Body of pancreas (tissue), 4 donors: Measurements from ENCODE around the gene PTGES. TPM values are rescaled to one million over a fixed set of nuclear protein-coding genes. Genes with fewer than 3 reads are reported as not detected.

ENCODE experiments used
- ATAC-seq: fragments of 150-250 bp; one replicate; pipeline ENCODE4 v1.9.1; 2016
- DNase-seq, 4 donors: peaks; one replicate each; pipeline ENCODE4 v3.0.0-alpha.2; 2019
- H3K27ac ChIP-seq, 4 donors: fragments of 200-600 bp; sonication (generic); 1 replicate in 3 of 4; 2 replicates in 1 of 4; pipeline versions ENCODE4 v1.5.1 to v1.6.1; 2016 to 2019; ENCODE audit warnings: mild to moderate bottlenecking in 1 of 4, mixed read lengths in 1 of 4, moderate library complexity in 1 of 4
- H3K27me3 ChIP-seq, 2 donors: fragments of 200-600 bp; sonication (generic); one replicate each; pipeline ENCODE4 v1.6.0; 2016; ENCODE audit warnings: mild to moderate bottlenecking in 1 of 2
- H3K36me3 ChIP-seq, 2 donors: fragments of 200-600 bp; sonication (generic); replicated peaks in 1 of 2; 2 replicates each; pipeline ENCODE4 v1.5.1; 2016; ENCODE audit warnings: low read depth in 2 of 2; ENCODE audit not compliant: insufficient read depth in 1 of 2
- H3K4me1 ChIP-seq: fragments of 200-600 bp; sonication (generic); one replicate; pipeline ENCODE4 v1.6.0; 2016
- H3K4me3 ChIP-seq, 2 donors: fragments of 200-600 bp; sonication (generic); 1 replicate in 1 of 2; 2 replicates in 1 of 2; pipeline ENCODE4 v1.5.1; 2016 to 2019
- H3K9me3 ChIP-seq, 3 donors: fragments of 200-600 bp; sonication (generic); 1 replicate in 2 of 3; 2 replicates in 1 of 3; pipeline ENCODE4 v1.5.1; 2016
- CTCF ChIP-seq, 7 experiments: fragments of 450-650 bp in 4 of 7; fragments of 200-600 bp in 3 of 7; sonication (generic) in 3 of 7; IDR thresholded peaks; one replicate each; pipeline ENCODE4 v1.5.1; 2016 to 2019; ENCODE audit warnings: antibody characterized with exemption in 7 of 7
- POLR2A ChIP-seq, 3 donors: fragments of 450-650 bp; IDR thresholded peaks; one replicate each; pipeline ENCODE4 v1.6.1; 2016; ENCODE audit warnings: antibody characterized with exemption in 3 of 3, mild to moderate bottlenecking in 2 of 3
- WGBS, 2 donors: methylation state at CpG; one replicate each; pipeline ENCODE4 v1.1.5; 2017; 5-methylcytosine and 5-hydroxymethylcytosine counted together
- intact Hi-C: fragments of 100-400 bp; cut with DNase I; formaldehyde crosslinking; loops from one replicate; pipeline ENCODE4 v1.15.1; 2023
- total RNA-seq, 2 donors: library from RNA; depleted of rRNA; stranded (reverse); fragments of >200 nt; gene quantifications; one replicate each; pipeline ENCODE4 v1.1.0, GENCODE V29; 2016

The PTGES gene
- total RNA-seq, 2 donors from 2014 or later: 0.52 to 0.66 TPM

- H3K9me3 ChIP-seq: no peaks in the 10 kb centered on the region
- ATAC-seq (no peak), DNase-seq (no peak)
- no peaks in the 10 kb centered on the region for H3K4me1 ChIP-seq
- intact Hi-C loops: no loop called here
- no peak overlapping the region for H3K4me3 ChIP-seq
- 54 to 62% methylated on average over 24 of the region's 25 CpGs for WGBS, 2 donors
- no peaks in the 10 kb centered on the region for H3K36me3 ChIP-seq
- TF ChIP-seq CTCF (IDR thresholded peaks at IDR 0.05) (no peak), POLR2A (IDR thresholded peaks at IDR 0.05) (no peak)
- H3K27ac ChIP-seq: no peak overlapping the region
- peaks cover 0 to 5% of the 10 kb centered on the region in 2 donors for H3K27me3 ChIP-seq
These were observed 31.8 kb downstream of the PTGES start for GRCh38 chr9:129720865-129721545.

- Histone ChIP-seq H3K27me3 (peaks cover 0 to 5% of the 10 kb centered on the region in 2 donors), H3K36me3 (no peaks in the 10 kb centered on the region), H3K27ac (no peak overlapping the region), H3K9me3 (no peaks in the 10 kb centered on the region), H3K4me3 (no peak overlapping the region), H3K4me1 (no peaks in the 10 kb centered on the region)
- no peak for ATAC-seq
- TF ChIP-seq POLR2A (IDR thresholded peaks at IDR 0.05): no peak
- peak in 2 of 7 experiments; percentile 1 to 5 for TF ChIP-seq CTCF (IDR thresholded peaks at IDR 0.05)
- 60 to 73% methylated on average over 20 to 31 of the region's 31 CpGs for WGBS, 2 donors
- DNase-seq: no peak
- intact Hi-C loops: no loop called here
These were observed 32.5 kb downstream of the PTGES start for GRCh38 chr9:129720181-129720864.

GRCh38 chr9:129719135-129719534 lies 33.7 kb downstream of the PTGES start:
- Histone ChIP-seq H3K4me1 (no peaks in the 10 kb centered on the region), H3K27me3 (peaks cover 0 to 5% of the 10 kb centered on the region in 2 donors), H3K4me3 (no peak overlapping the region), H3K27ac (no peak overlapping the region), H3K36me3 (no peaks in the 10 kb centered on the region), H3K9me3 (no peaks in the 10 kb centered on the region)
- DNase-seq (no peak), ATAC-seq (no peak)
- TF ChIP-seq CTCF (IDR thresholded peaks at IDR 0.05): no peak
- WGBS, 2 donors: 61 to 87% methylated on average over 12 to 38 of the region's 38 CpGs
- intact Hi-C loops: no loop called here

- TF ChIP-seq POLR2A (IDR thresholded peaks at IDR 0.05) (no peak), CTCF (IDR thresholded peaks at IDR 0.05) (no peak)
- DNase-seq (no peak), ATAC-seq (no peak)
- Histone ChIP-seq H3K4me3 (no peak overlapping the region), H3K27ac (no peak overlapping the region), H3K4me1 (no peaks in the 10 kb centered on the region), H3K9me3 (no peaks in the 10 kb centered on the region), H3K27me3 (peaks cover 0 to 5% of the 10 kb centered on the region in 2 donors), H3K36me3 (no peaks in the 10 kb centered on the region)
- intact Hi-C loops: no loop called here
- WGBS, 2 donors: 43 to 52% methylated on average over 5 of the region's 5 CpGs
These were observed 34.2 kb downstream of the PTGES start for GRCh38 chr9:129718647-129719046.
